KMS-11 (cell line): ENCODE data around the gene SCAMP4.

ENCODE experiments used
- H2AFZ ChIP-seq: fragments of 200-600 bp; sonication (generic); 2 replicates; pipeline ENCODE4 v1.6.1; 2016; ENCODE audit warnings: antibody characterized with exemption, mixed run types, low read depth
- H3K27ac ChIP-seq: fragments of 200-600 bp; sonication (generic); 2 replicates; pipeline ENCODE4 v1.6.1; 2016; ENCODE audit warnings: mild to moderate bottlenecking, mixed run types
- H3K27me3 ChIP-seq: fragments of 200-600 bp; sonication (generic); 2 replicates; pipeline ENCODE4 v1.6.1; 2017; ENCODE audit warnings: mild to moderate bottlenecking, low read depth, mixed run types, moderate library complexity; ENCODE audit not compliant: insufficient read depth
- H3K36me3 ChIP-seq: fragments of 200-600 bp; sonication (generic); 2 replicates; pipeline ENCODE4 v1.6.1; 2017; ENCODE audit warnings: mild to moderate bottlenecking, mixed run types; ENCODE audit not compliant: insufficient read depth
- H3K4me1 ChIP-seq: fragments of 200-600 bp; sonication (generic); 2 replicates; pipeline ENCODE4 v1.6.1; 2016; ENCODE audit warnings: mild to moderate bottlenecking, low read depth, mixed run types; ENCODE audit not compliant: poor library complexity, severe bottlenecking
- H3K4me2 ChIP-seq: fragments of 200-600 bp; sonication (generic); 2 replicates; pipeline ENCODE4 v1.7.0; 2016; ENCODE audit warnings: mild to moderate bottlenecking, mixed run types
- H3K4me3 ChIP-seq: fragments of 200-600 bp; sonication (generic); IDR thresholded peaks from 2 replicates; pipeline ENCODE4 v1.6.1; 2017; ENCODE audit warnings: low read depth, low read length, mixed read lengths; ENCODE audit not compliant: insufficient read depth
- H3K79me2 ChIP-seq: fragments of 200-600 bp; sonication (generic); 2 replicates; pipeline ENCODE4 v1.6.1; 2016; ENCODE audit warnings: low read depth, mixed run types; ENCODE audit not compliant: insufficient read depth
- H3K9ac ChIP-seq: fragments of 200-600 bp; sonication (generic); 2 replicates; pipeline ENCODE4 v1.6.1; 2016; ENCODE audit warnings: mild to moderate bottlenecking, mixed run types
- H4K20me1 ChIP-seq: fragments of 200-600 bp; sonication (generic); 2 replicates; pipeline ENCODE4 v1.6.1; 2016; ENCODE audit warnings: mild to moderate bottlenecking, mixed run types; ENCODE audit not compliant: insufficient read depth
- TF ChIP-seq, protein P1 (sequence below): fragments of 200-600 bp; sonication (generic); conservative IDR thresholded peaks from 2 replicates; pipeline ENCODE4 v1.6.1; 2017; ENCODE audit warnings: low read depth, mild to moderate bottlenecking, antibody characterized with exemption, low read length, moderate library complexity, mixed read lengths

Gene SCAMP4

DNA sequence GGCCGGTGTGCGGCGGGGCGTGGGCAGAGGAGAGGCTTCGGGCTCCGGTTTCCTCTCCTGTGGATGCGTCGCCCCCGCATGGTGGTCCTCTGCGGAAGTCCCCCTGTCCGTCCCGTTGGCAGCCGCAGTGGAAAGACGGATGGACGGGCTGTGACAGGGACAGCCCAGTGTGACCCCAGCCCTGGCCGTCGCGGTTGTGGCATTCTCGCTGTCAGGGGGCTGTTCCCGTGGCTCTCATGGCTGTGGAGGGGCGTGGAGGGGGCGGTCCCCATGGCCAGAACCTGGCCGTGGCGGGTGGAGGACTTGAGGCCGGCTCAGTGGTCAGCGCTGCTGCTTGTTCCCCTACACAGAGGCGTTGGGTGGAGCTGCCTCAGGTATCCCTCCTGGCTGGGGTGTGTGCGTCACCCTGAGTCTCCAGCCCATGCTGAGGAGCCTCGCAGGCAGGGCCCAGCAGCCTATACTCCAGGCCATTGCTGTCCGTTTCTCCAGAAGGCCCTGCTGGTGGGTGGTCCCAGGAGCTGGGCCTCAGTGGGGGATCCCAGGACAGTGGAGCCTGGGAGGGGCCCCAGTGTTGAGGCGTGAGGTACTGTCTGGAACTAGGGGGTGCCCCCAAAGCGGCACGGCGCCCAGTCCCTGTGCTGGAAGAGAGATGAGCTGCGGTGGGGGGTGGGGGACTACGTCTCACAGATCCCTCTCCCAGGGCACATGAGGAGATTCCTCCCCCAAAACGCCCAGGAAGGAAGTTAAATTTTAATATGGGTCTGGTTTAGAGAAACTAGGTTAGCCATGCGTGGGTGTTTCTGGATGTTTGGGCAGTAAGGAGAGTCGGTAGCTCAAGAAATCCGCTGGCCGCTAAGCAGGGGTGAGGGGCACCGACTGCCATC, 56.0 kb downstream of the SCAMP4 start:
- no peaks in the 10 kb centered on the region for H3K36me3 ChIP-seq
- H3K9ac ChIP-seq: no peak overlapping the region
- TF ChIP-seq, protein P1, sequence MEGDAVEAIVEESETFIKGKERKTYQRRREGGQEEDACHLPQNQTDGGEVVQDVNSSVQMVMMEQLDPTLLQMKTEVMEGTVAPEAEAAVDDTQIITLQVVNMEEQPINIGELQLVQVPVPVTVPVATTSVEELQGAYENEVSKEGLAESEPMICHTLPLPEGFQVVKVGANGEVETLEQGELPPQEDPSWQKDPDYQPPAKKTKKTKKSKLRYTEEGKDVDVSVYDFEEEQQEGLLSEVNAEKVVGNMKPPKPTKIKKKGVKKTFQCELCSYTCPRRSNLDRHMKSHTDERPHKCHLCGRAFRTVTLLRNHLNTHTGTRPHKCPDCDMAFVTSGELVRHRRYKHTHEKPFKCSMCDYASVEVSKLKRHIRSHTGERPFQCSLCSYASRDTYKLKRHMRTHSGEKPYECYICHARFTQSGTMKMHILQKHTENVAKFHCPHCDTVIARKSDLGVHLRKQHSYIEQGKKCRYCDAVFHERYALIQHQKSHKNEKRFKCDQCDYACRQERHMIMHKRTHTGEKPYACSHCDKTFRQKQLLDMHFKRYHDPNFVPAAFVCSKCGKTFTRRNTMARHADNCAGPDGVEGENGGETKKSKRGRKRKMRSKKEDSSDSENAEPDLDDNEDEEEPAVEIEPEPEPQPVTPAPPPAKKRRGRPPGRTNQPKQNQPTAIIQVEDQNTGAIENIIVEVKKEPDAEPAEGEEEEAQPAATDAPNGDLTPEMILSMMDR: no peak
- H4K20me1 ChIP-seq: no peaks in the 10 kb centered on the region
- no peak overlapping the region for H2AFZ ChIP-seq
- no peaks in the 10 kb centered on the region for H3K27me3 ChIP-seq
- peaks cover 17% of the 10 kb centered on the region; the same call in 1 of the 2 replicates for H3K79me2 ChIP-seq
- H3K4me3 ChIP-seq: no peak overlapping the region
- no peak overlapping the region for H3K27ac ChIP-seq
- H3K4me2 ChIP-seq: no peak overlapping the region
- no peaks in the 10 kb centered on the region for H3K4me1 ChIP-seq

DNA sequence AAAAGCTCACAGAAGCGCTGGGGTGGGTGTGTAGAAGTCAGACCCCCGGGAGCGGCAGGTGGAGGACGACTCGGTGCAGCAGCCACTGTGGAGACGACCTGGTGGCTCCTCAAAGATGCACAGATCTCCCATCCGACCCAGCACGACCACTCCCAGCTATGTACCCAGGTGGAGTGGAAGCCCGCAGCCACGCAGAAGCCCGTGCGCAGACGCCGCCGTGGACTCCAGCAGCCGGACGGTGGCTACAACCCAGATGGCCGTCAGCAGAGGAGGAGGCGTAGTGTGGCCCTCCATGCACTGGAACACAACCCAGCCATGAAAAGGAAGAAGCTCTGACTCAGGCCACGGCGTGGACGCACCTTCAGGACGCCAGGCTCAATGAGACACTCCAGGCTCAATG, 57.5 kb downstream of the SCAMP4 start:
- Histone ChIP-seq H2AFZ (no peak overlapping the region), H3K27ac (no peak overlapping the region), H3K79me2 (peaks cover 13% of the 10 kb centered on the region; the same call in 1 of the 2 replicates), H3K9ac (no peak overlapping the region), H3K36me3 (no peaks in the 10 kb centered on the region), H3K4me1 (no peaks in the 10 kb centered on the region), H3K4me2 (no peak overlapping the region), H3K27me3 (no peaks in the 10 kb centered on the region), H3K4me3 (no peak overlapping the region), H4K20me1 (no peaks in the 10 kb centered on the region)
- TF ChIP-seq, protein P1: no peak

DNA sequence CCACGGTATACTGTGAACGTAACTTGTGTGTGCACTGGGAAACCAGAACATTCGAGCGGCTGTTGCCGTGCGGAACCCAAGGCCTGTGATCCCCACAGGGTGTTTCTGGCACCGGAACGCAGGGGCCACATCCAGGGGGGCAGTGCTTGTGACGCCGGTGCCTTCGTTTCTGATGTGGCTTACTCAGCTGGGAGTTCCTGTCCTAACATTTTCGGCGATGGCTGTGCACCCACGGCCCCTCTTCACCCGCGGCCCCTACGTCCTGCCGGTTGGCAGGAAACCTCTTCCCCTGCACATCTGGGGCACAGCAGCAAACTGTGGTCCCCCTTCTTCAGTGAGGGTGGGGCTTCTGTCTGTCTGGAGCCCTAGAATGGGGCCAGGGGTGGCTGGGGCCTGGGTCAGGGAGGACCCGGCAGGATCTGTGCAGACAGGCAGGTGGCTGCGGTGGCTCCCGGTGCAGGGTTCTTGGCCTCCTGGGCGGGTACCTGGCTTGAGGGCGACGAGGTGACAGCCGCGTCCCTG, 61.9 kb downstream of the SCAMP4 start:
- Histone ChIP-seq H2AFZ (no peak overlapping the region), H4K20me1 (no peaks in the 10 kb centered on the region), H3K4me2 (no peak overlapping the region), H3K4me3 (no peak overlapping the region), H3K79me2 (peaks cover 9% of the 10 kb centered on the region; the same call in 1 of the 2 replicates), H3K27me3 (no peaks in the 10 kb centered on the region), H3K36me3 (no peaks in the 10 kb centered on the region), H3K27ac (no peak overlapping the region), H3K4me1 (no peaks in the 10 kb centered on the region), H3K9ac (no peak overlapping the region)
- TF ChIP-seq, protein P1: no peak

DNA sequence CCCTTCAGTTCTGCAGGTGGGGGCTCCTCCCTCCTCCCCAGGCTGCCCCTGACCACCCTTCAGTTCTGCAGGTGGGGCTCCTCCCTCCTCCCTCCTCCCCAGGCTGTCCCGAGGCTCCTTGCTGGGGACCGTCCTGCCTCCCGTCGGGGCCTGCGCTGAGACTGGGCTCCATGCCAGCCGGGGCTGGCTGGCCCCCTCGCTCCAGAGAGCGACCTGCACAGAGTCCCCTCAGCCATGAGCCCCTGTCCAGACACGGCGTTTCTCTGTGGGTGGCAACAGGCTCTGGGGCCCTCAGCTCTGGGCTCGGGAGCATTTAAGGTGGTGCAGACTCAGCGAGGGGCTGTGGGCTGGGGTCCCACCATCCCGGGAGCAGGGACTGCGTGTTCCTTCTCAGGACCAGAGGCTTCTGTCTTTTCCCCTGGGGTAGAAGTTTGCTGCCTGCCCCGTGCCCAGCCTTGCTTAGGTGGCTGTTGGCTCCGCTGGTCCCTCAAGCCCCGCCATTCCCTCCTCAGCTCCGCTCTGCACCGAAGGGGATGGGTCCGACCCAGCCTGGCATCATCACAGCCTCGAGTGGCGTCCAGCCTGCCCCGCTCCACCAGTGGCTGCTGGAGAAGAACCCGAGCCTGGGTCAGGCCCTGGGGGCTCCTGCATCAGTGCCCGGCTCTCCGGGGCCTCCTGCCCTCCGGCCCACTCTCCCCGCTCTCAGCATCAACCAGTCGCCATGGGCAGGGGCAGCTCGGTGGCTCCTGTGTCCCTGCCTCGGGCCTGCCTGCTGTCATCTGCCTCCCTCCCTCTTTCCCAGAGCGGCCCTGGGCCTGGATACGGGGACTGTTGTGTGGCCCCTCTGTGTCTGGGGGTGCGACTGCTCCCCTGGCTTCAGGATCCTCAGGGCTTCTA, 63.3 kb downstream of the SCAMP4 start:
- no peaks in the 10 kb centered on the region for H4K20me1 ChIP-seq
- H3K79me2 ChIP-seq: peaks cover 20% of the 10 kb centered on the region; the same call in 1 of the 2 replicates
- no peak overlapping the region for H3K27ac ChIP-seq

More for the DNA sequence above, 63.3 kb downstream of the SCAMP4 start:
- Histone ChIP-seq H3K9ac (no peak overlapping the region), H3K4me3 (no peak overlapping the region), H2AFZ (no peak overlapping the region), H3K4me1 (no peaks in the 10 kb centered on the region), H3K27me3 (no peaks in the 10 kb centered on the region), H3K36me3 (no peaks in the 10 kb centered on the region), H3K4me2 (no peak overlapping the region)
- TF ChIP-seq, protein P1: no peak
